Measurements from ENCODE around the gene FGF12.

- no peak for TF ChIP-seq POLR2A (IDR thresholded peaks at IDR 0.05)
- no peak for TF ChIP-seq CTCF (IDR thresholded peaks at IDR 0.05)
Measured at GRCh38 chr3:192655628-192656027, 71.7 kb downstream of the FGF12 start.
